ENCODE data around the gene CCDC85A.

DNA sequence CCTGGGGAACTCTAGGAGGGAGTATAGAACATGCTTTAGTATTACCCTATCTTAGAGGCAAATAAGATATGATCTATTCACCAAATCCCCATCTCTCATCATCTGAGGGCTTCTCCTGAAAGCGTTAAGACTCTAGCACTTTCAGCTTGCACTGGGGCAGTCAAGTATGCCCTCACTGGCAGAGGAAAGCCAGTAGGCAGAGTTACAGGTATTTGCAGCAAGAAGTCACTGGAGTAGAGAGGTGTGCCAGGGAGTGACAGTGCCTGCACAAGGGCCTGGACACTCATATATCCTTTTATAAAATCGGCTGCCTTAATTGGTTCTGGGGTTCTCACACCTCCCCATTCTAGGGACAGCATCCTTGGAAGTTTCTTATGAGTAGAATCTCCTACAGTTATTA is 31.9 kb upstream of the CCDC85A start:
- TF ChIP-seq, protein P1, sequence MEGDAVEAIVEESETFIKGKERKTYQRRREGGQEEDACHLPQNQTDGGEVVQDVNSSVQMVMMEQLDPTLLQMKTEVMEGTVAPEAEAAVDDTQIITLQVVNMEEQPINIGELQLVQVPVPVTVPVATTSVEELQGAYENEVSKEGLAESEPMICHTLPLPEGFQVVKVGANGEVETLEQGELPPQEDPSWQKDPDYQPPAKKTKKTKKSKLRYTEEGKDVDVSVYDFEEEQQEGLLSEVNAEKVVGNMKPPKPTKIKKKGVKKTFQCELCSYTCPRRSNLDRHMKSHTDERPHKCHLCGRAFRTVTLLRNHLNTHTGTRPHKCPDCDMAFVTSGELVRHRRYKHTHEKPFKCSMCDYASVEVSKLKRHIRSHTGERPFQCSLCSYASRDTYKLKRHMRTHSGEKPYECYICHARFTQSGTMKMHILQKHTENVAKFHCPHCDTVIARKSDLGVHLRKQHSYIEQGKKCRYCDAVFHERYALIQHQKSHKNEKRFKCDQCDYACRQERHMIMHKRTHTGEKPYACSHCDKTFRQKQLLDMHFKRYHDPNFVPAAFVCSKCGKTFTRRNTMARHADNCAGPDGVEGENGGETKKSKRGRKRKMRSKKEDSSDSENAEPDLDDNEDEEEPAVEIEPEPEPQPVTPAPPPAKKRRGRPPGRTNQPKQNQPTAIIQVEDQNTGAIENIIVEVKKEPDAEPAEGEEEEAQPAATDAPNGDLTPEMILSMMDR (IDR thresholded peaks at IDR 0.05), result no peak
- no peak for TF ChIP-seq POLR2A (IDR thresholded peaks at IDR 0.05)
